HL-60 (cell line): ENCODE results near the gene MALSU1.

Experiments
- DNase-seq, 2 experiments: peaks; one replicate each; pipeline ENCODE4 v3.0.0-alpha.2; 2010 to 2020; ENCODE audit warnings: low read depth in 1 of 2, low spot score in 1 of 2
- H3K27ac ChIP-seq: fragments of 250-450 bp; sonication (Bioruptor Pico); replicated peaks from 2 replicates; pipeline ENCODE4 v1.5.1; 2020; ENCODE audit warnings: mild to moderate bottlenecking, moderate library complexity
- H3K27me3 ChIP-seq: fragments of 250-450 bp; sonication (Bioruptor Pico); 2 replicates; pipeline ENCODE4 v1.5.1; 2021; ENCODE audit warnings: mild to moderate bottlenecking, moderate library complexity; ENCODE audit not compliant: insufficient read depth, poor library complexity, severe bottlenecking
- H3K4me3 ChIP-seq: replicated peaks from 2 replicates; pipeline ENCODE4 v1.5.1; 2011; ENCODE audit warnings: mild to moderate bottlenecking, control low read depth, low read length; ENCODE audit not compliant: insufficient read depth
- GABPA ChIP-seq: IDR thresholded peaks from 2 replicates; pipeline ENCODE4 v1.6.1; 2012; ENCODE audit warnings: low read depth
- POLR2AphosphoS5 ChIP-seq: IDR thresholded peaks from 2 replicates; pipeline ENCODE4 v1.6.1; 2012; ENCODE audit warnings: low read depth
- REST ChIP-seq: IDR thresholded peaks from 2 replicates; pipeline ENCODE4 v1.6.1; 2012; ENCODE audit warnings: low read depth; ENCODE audit not compliant: insufficient replicate concordance
- SPI1 ChIP-seq: IDR thresholded peaks from 2 replicates; pipeline ENCODE4 v1.6.1; 2012; ENCODE audit warnings: low read depth, mild to moderate bottlenecking, borderline replicate concordance
- TF ChIP-seq, protein P1 (sequence below): IDR thresholded peaks from one replicate; pipeline ENCODE4 v1.5.1; 2011; ENCODE audit warnings: low read length, control low read depth, inconsistent platforms; ENCODE audit not compliant: insufficient read depth

MALSU1 gene

GRCh38 chr7:23331132-23331531, 32.0 kb downstream of the MALSU1 start:
- no peak for DNase-seq
- TF ChIP-seq, protein P1, sequence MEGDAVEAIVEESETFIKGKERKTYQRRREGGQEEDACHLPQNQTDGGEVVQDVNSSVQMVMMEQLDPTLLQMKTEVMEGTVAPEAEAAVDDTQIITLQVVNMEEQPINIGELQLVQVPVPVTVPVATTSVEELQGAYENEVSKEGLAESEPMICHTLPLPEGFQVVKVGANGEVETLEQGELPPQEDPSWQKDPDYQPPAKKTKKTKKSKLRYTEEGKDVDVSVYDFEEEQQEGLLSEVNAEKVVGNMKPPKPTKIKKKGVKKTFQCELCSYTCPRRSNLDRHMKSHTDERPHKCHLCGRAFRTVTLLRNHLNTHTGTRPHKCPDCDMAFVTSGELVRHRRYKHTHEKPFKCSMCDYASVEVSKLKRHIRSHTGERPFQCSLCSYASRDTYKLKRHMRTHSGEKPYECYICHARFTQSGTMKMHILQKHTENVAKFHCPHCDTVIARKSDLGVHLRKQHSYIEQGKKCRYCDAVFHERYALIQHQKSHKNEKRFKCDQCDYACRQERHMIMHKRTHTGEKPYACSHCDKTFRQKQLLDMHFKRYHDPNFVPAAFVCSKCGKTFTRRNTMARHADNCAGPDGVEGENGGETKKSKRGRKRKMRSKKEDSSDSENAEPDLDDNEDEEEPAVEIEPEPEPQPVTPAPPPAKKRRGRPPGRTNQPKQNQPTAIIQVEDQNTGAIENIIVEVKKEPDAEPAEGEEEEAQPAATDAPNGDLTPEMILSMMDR: no peak
- TF ChIP-seq SPI1 (no peak), REST (no peak), GABPA (no peak), POLR2AphosphoS5 (no peak)
- Histone ChIP-seq H3K27ac (no peak overlapping the region), H3K27me3 (no peaks in the 10 kb centered on the region), H3K4me3 (no peak overlapping the region)

DNA sequence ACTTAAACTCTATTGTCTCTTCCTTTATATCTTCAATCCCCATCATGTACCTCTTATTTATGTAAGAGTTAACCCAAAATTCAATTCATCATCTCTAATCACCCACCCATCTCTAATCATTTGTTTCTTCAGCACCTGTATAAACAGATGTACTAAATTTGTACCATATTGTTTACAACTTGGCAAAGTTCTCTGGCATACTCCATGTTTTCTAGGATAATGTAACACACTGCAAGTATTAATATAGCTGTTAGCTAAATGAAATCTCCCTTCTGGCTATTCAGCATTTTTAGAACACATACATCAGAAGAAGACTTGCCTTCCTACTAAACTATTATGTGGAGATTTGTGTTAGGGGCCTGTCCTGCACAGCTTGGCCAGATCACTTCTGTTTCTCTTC, 33.1 kb downstream of the MALSU1 start:
- no peak overlapping the region for H3K27ac ChIP-seq
- no peak for DNase-seq
- H3K27me3 ChIP-seq: no peaks in the 10 kb centered on the region
- TF ChIP-seq SPI1 (no peak), POLR2AphosphoS5 (no peak), REST (no peak), GABPA (no peak)
- TF ChIP-seq, protein P1: no peak
- no peak overlapping the region for H3K4me3 ChIP-seq

DNA sequence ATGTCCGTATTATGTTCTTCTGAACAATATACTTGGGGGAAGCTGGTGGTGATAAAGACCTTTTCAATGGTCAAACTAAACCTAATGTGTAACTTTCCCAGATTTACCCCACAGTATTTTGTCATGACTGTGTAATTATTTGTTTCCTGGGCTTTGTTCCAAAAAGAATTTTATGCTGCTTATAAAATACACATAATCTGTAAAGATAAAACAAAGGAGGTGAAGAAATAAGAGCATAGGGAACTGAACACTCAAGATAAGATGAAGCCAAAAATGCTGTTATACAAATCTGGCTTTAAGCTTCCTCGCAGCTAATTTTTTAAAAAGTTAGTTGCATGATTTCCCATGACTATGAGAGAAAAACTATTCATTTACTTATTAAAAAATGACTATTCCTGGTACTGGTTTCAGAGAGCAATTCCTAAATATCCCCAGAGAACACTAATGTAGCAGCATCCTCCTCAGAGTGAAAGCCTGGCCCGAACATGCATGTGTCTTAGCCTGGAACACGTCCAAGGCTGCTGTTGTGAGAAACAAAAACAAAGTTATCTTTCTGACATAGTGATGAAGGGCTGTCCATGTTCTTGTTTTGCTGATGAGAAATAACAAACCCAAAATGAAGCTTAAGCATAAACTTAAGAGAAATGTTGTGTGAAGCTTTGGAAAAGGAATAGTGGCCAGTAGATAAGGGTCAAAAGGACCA, 33.9 kb downstream of the MALSU1 start:
- TF ChIP-seq REST (no peak), POLR2AphosphoS5 (no peak), GABPA (no peak), SPI1 (no peak)
- TF ChIP-seq, protein P1: no peak
- Histone ChIP-seq H3K27ac (no peak overlapping the region), H3K27me3 (no peaks in the 10 kb centered on the region), H3K4me3 (no peak overlapping the region)
- no peak for DNase-seq
